NT2/D1 (cell line): Measurements from ENCODE around the gene AWAT2.

Source experiments
- SUZ12 ChIP-seq: IDR thresholded peaks from 2 replicates; pipeline ENCODE4 v1.6.1; 2011; ENCODE audit not compliant: insufficient read length, insufficient read depth; ENCODE audit errors: extremely low read depth
- ZNF274 ChIP-seq: IDR thresholded peaks from 2 replicates; pipeline ENCODE4 v1.6.1; 2011; ENCODE audit warnings: mild to moderate bottlenecking, low read depth, low read length

GRCh38 chrX:70029863-70030262, 19.9 kb downstream of the AWAT2 start:
- no peak for TF ChIP-seq ZNF274
- no peak for TF ChIP-seq SUZ12
